ENCODE data around the gene HUWE1.

- TF ChIP-seq CTCF (IDR thresholded peaks at IDR 0.05 in 8 of 11, conservative IDR thresholded peaks at IDR 0.05 in 3 of 11) (no peak), POLR2A (IDR thresholded peaks at IDR 0.05) (no peak), POLR2AphosphoS5 (IDR thresholded peaks at IDR 0.05) (no peak)
Observed at GRCh38 chrX:53483416-53483815, 203.1 kb downstream of the HUWE1 start.
